ENCODE data around the gene RBPMS2.

The RBPMS2 gene

GRCh38 chr15:64782751-64783150 is 7.4 kb upstream of the RBPMS2 start:
- DNase-seq: no peak

GRCh38 chr15:64781299-64781698 is 5.9 kb upstream of the RBPMS2 start:
- DNase-seq: no peak

- DNase-seq: no peak
Measured at GRCh38 chr15:64780600-64781156, 5.3 kb upstream of the RBPMS2 start.

GRCh38 chr15:64779630-64780029 is 4.2 kb upstream of the RBPMS2 start:
- no peak for DNase-seq

DNA sequence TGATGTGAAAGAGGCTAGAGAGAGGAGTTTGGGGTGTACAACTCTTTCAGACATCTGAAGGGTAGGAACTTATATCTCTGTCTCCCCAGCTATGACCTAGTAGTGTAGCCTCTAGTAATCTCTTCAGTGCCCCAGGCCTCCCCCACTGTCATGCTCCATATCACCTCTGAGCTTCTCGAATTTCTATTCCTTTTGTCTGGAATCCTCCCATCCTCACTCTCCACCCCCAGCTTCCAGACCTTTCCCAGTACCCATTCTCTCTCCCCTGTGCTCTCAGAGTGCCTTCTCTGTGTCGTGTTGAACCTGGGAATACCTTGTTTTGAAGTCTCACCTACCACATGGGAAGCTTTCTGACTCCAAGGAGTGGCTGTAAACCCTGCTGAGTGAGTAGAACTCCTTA is 3.6 kb upstream of the RBPMS2 start:
- no peak for DNase-seq

DNA sequence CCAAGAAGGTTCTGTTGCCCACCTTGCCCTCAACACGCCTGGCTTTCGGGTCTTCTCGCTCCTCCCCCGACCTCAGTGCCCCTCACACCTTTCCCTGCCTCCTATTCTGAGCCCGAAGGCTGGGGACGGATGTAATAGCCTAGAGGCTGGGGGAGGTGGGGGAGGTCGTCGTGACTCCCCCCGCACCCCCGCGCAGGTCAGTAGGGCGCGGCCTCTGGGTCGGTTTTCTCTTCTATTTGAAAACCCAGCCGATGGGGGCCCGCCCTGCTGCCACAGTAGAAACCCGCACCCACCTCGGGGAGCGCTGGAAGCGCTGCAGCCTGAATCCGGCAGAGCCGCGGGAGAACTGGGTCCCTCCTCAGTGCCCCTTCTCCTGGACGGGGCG is 1.0 kb upstream of the RBPMS2 start:
- peak; percentile 64 for DNase-seq

- DNase-seq: peak; percentile 64
Measured at GRCh38 chr15:64774629-64775493, 528 bp downstream of the RBPMS2 start.

GRCh38 chr15:64774037-64774628 is 1.3 kb downstream of the RBPMS2 start:
- DNase-seq: peak; percentile 77

DNA sequence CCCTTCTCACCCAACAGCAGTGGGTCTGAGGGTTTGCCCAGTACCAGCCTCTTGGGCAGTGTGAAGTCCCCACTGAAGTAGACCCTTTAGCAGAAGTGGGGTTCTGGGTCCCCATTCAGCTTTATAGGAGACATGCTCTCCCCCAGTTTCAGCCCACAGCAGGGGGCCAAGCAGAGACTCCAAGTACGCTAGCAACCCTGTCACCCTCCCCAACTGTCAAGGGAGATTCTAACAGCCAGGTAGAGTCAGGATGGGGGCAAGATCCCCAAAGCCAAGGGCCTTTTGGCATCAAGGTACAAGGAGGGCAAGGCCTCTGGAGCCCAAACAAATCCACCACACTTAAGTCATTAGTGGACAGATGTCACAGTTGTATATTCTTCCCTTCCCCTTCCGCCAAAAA is 1.8 kb downstream of the RBPMS2 start:
- DNase-seq: no peak

GRCh38 chr15:64772964-64773363 is 2.4 kb downstream of the RBPMS2 start:
- no peak for DNase-seq

DNA sequence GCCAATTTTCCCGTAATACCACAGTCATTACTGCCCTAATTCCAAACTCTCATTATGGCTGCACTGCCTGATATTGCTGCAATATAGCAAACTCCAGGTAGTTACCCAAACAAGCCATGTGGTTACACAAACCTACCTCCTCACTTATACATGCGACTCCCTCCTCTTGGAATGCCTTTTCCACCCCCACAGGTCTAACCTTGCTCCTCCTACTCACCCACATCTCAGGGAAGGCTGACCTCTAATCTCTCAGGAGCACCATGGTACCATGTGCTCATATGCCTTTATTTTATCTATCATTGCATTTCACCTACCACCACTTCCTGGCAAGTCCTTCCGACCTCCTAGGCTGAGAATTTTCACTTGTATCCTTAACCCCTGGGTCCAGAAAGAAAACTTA is 2.9 kb downstream of the RBPMS2 start:
- DNase-seq: no peak

GRCh38 chr15:64770626-64771025 is 4.8 kb downstream of the RBPMS2 start:
- no peak for DNase-seq

- DNase-seq: no peak
Measured at GRCh38 chr15:64767203-64767602, 8.2 kb downstream of the RBPMS2 start.

- DNase-seq: no peak
Measured at GRCh38 chr15:64766058-64766457, 9.3 kb downstream of the RBPMS2 start.

- no peak for DNase-seq
Measured at GRCh38 chr15:64763874-64764273, 11.5 kb downstream of the RBPMS2 start.

DNA sequence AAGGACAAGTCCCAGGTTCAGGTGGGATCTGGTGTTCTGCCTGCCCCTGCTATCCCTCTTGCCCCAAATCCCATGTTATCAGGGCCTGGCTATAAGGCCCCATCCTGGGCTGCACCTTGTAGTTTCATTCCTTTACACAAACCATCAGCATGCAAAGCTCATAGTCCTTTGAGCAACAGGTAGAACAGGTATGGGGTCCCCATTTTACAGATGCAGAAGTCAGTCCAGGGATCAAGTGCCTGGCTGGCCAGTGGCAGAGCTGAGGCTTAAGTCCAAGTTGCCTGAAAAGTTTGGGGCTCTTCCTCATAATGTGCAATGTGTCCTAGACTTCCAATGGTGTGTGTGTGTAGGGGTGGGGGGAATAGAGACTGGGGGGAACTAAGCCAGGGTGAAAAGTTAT is 11.9 kb downstream of the RBPMS2 start:
- no peak for DNase-seq

DNA sequence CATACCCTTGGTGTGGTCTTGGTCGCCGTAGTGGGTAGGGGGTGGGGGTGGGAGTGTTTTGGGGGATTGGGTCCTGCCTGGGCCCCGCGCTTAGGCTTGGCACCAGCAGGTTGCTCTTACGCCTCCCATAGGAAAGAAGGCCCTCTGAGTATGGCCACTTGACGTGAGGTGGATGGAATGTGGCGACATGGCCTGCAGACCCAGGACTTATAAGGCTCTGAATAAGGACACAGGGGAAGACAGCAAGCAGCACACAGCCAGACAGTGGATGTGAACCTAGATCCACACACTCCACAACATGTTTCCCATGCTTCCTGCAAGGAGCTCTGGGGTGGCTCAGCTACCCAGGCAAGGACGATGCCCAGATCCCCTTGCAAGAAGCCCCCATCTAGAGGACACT is 12.4 kb downstream of the RBPMS2 start:
- no peak for DNase-seq

DNA sequence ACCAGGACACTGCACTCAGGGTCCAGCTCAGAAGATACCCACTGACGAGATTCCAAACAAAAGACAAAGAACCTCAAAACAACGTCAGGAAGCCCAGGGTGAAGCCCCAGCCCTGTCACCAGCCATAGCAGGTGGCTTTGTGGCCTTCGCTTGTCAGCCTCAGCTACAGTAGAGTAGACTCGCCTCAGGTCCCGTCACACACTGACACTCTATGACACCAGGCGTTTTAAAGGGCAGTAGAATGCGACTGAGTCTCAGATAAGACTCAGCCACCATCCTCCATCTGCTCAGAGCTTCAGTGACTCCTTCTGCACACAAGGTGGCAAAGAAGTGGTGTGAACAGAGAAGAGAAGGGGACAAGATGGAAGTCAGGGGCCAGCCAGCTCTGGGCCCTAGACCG is 12.8 kb downstream of the RBPMS2 start:
- no peak for DNase-seq

GRCh38 chr15:64761156-64761555 is 14.2 kb downstream of the RBPMS2 start:
- no peak for DNase-seq

GRCh38 chr15:64760056-64760455 is 15.3 kb downstream of the RBPMS2 start:
- DNase-seq: no peak

- DNase-seq: no peak
Measured at GRCh38 chr15:64755427-64755940, 19.9 kb downstream of the RBPMS2 start.

- DNase-seq: no peak
Measured at GRCh38 chr15:64754663-64755426, 20.5 kb downstream of the RBPMS2 start.

DNA sequence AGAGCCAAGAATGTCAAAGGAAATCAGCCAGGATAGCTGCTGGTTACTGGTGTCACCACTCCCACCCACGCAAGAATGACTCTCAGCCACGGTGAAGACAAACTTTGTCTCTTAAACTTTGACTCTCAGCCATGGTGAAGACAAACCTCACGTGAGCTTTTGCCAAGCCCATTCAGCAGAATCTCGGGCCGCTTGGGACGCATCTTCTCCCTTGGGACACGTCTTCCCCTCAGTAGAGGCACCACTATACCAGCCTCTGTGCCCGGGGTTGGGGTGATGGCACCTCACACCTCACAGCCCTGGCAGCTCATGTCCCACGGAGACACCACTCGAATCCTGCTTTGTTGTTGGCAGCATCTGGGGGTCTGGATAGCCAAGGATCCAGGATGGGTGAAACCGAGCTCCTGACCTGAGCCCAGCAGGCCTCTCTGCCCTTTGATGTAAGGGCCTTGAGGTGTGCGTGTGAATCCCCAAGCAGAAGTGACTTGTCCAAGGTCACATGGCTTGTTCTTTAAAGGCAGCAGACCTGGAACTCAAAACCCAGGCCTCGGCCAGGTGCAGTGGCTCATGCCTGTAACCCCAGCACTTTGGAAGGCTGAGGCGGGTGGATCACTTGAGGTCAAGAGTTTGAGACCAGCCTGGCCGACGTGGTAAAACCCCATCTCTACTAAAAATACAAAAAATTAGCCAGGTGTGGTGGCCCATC is 21.8 kb downstream of the RBPMS2 start:
- no peak for DNase-seq

All from islet precursor cell (in vitro differentiated cells).